ENCODE results near the gene KRT222. TPM values are rescaled to one million over a fixed set of nuclear protein-coding genes. Genes with fewer than 3 reads are reported as not detected.

The KRT222 gene
- total RNA-seq, result not detected

DNA sequence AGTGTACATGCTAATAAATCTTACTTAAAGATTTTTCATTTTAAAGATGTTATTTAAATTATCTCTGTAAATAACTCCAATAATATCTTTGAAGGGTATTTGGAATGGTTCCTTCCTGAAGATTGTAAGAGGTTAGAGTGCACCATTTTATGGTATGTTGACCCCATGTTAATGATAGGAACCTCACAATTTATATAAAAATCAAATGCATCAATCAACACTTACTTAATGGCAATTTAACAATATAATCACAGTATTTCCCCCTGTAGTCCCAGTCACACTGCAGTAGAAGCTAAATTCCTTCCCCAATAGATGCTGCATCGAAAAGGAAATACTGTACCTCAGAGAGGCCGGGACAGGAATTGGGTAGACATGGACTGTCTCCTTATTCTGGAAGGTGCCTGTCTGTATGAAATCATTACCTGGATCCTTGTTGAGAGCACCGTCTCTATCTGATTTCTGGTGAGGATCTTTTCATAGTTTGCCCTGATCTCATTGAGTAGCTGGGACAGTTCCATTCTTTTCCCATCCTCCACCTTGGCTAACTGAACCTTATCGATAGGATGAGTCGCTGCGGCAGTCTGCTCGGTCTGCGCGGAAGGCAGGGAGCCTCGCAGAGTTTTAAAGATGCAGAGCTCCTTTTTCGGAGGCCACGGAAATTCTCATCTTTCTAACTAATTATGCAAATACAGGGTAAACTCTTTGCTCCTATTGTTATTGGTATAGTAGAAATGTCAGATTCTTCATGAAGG lies at the start of gene KRT222:
TSS of gene KRT222 (minus strand) at position 596 of the 752 bp plus-strand sequence. CDS start at position 518, 78 bp downstream.
- no peak for DNase-seq

DNA sequence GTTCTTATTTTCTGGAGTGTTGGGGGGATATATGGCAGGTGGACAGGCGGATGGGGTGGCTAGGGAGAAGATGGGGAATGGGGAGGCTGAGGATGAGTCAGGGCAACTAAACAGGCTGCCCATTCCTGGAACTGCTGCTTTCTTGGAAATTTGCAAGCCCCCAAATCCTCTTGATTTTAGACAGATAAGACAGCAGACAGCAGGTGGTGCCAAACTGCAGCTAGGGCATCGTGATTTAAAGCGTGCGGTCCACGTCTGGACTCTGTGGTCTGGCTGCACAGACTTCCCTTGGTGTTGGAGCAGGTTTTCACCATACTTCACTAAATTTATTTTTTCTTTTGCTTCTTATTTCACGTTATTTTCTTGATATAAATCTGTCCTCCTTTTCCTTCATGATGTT lies 49.5 kb upstream of the KRT222 start:
- no peak for DNase-seq

DNA sequence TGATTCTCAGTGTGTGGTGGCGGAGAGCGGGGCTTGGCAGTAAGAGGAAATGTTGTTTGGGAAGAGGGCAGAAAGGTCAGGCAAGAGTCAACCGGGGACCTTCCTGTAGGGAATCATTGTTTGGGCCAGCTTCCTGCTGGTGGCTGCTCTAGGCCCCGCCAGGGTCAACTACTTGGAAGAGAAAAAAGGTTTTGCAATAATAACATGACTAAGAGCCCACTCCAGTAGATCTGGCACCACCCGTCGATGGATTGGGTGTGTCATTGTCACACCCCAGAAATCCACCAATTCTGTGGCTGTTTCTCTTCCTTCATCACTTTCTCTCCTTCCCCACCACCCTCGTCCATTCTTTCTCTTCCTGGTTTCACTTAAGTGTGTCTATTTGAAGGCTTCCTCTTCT lies 42.8 kb upstream of the KRT222 start:
- no peak for DNase-seq

- no peak for DNase-seq
Measured at GRCh38 chr17:40705584-40705983, 40.6 kb upstream of the KRT222 start.

DNA sequence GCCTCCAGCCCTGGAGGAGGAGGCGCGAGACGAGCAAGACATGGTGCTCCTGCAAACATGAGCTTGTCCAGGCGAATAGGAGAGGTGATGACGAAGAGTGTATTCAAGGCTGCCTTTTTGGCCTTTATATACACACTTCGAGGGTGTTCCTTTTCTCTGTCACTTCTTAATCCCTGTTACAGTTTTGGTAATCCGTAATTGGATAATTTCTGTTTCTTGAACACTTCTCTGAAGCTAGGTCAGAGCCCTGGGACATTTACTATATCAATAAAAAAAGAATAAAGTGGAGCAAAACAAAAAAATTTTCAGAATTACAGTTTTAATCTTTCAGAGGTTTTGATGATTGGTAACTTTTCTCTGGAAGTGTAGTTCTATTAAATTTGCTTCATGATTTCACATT lies 38.7 kb upstream of the KRT222 start, which contains the start of gene KRT24:
TSS of gene KRT24 (minus strand) at position 101 of the 400 bp plus-strand sequence. CDS start at position 42, 59 bp downstream.
- no peak for DNase-seq

- no peak for DNase-seq
Measured at GRCh38 chr17:40702271-40702670, 37.3 kb upstream of the KRT222 start.

DNA sequence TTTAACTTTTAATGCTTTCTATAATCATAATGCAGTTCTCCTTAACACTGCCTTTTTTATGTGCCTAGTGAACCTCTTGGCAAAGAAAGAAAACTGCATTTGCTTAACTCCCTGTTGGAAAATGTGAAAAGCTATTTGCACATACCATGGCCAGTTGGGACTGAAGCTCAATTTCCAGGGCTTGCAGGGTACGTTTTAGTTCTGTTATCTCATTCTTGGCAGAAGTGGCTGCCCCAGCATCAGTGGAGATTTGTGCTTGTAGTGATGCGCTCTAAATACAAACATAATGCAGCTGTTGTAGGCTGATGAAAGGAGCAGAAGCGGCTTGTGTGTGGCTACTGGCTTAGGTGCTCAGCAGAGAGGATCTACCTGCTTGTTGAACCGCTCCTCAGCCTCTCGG lies 34.9 kb upstream of the KRT222 start:
- DNase-seq, result no peak

GRCh38 chr17:40699371-40699770 lies 34.4 kb upstream of the KRT222 start:
- DNase-seq, result no peak

GRCh38 chr17:40697297-40697696 lies 32.3 kb upstream of the KRT222 start:
- no peak for DNase-seq

DNA sequence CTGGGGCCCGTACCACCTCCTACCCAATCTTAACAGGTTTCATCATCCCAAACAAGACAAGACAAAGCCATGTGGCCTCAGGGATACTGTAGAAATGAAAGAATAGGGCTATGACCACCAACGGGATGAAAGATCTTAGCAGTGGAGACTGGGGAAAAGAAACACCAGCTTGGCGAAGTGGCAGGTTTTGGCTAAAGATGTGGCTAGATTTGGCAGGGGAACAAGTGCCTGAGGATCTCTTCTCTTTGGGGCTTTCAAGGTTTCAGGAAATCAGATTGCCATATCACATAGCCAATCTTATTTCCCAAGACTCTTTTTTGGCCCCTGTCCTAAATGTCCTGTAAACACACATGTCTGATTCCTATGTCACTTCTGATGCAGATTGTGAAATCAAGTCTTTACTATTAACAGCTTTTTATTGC lies 31.7 kb upstream of the KRT222 start:
- no peak for DNase-seq

GRCh38 chr17:40695874-40696472 lies 31.0 kb upstream of the KRT222 start:
- no peak for DNase-seq

DNA sequence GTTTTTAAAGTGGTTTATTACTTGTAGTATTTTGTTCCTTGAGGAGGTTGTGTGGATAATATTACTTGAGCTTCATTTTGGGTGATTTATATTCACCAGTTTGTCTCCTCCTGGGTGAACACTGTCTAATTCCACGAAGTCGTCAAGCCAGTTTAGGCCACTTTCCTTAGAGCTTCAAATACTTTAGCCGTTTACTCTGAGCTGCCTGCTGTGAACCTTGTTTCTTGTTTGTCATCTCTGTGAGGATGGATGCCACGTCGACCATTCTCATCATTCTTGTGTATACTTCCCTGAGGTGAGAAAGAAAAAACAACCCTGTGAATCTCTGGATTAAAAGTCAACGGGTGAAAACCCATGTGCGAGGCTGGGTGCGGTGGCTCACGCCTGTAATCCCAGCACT lies 29.6 kb upstream of the KRT222 start:
- no peak for DNase-seq

DNA sequence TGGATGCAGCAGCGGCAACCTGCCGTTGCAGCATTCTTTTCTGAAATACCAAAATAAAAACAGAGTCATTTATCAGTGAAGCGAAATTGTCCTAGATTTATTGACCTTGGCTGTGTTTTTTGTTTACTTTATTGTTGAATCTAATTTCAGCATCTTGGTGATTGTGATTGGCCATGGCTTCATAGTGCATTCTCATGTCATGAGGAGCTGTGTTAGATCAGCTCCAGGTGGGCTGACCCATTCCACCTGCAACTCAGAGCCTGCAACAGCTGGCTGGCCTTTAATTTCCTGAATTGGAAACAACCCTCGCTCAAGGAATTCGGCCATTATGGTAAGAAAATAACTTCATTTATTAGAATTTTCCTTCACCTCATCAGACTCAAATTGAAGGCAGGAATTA lies 22.1 kb upstream of the KRT222 start:
- DNase-seq, result no peak

DNA sequence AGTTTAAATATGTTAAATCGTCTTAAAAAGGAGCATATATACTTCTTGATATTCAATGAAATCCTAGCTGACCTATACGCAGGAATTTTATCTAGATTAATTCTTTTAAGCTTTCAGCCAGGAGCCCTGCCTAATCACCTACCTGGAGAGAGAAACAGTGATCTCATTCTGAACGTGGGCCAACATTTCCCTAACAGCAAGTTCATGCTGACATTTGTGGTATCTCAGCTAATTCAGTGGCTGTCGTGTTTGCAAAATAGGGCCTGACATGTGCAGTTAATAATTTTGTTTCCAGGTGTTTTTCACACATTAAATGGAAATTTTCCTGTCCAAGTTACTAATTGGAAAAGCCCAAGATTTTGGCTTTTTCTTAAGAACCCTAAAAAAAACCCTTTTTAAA lies 21.2 kb upstream of the KRT222 start:
- no peak for DNase-seq

GRCh38 chr17:40680998-40681397 lies 16.0 kb upstream of the KRT222 start:
- DNase-seq, result no peak

- no peak for DNase-seq
Measured at GRCh38 chr17:40679523-40679907, 14.5 kb upstream of the KRT222 start.

- DNase-seq, result no peak
Measured at GRCh38 chr17:40678902-40679522, 14.0 kb upstream of the KRT222 start.

- no peak for DNase-seq
Measured at GRCh38 chr17:40675905-40676304, 10.9 kb upstream of the KRT222 start.

DNA sequence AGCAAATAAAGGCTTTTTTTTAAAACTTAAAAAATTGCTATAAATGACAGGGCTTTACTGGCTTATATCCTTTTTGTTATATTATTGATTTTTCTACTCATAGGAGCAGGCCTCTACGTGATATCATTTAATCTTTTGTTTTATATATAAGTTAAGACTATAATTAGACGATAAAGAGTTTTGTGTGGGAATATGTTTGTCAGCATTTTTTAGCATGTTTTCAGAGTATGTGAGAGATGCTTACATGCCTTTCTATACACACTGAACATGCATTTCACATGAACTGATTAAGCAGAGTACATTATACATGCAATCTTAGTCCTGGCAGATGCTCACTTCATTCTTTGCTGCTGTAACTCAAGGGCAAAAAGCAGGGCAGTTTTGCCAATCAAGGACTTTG lies 7.7 kb upstream of the KRT222 start:
- DNase-seq, result no peak

DNA sequence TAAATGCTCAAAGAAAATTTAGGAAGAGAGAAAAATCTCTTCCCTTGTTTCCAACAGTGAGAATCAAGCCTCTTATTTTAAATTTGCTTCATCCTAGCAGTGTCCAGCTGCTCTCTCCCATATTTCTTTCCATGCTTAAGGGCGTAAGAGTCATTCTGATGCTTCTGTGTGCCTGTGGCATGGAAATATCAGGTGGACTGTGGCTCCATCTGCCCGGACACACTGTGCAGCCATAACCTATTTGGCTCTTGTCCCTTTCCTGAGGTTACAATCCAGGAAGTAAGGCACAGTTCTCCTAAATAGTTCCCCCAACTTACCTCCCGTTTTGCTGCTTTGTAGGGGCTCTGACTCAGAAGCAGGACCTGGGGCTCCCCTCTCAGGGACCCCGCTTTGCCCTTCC lies 6.3 kb upstream of the KRT222 start:
- DNase-seq, result no peak

DNA sequence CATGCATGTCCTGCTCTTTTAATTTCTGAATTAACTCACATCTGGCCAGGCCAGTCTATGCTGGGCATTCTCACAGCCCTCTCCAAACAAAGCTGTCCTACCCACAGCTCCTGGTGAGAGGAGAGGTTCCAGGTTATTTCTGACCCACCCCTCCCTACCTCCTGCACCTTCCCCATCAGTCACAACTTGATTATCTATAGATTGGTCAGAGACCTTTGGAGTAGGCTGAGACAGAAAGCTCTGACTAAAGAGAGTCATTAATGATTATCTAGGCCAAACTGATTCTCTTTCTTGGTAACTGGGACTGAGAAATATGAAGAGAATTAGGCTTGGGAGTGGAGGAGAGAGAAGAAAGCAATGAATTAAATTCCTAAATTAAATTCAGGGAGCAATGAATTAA lies 1.4 kb upstream of the KRT222 start:
- no peak for DNase-seq

- no peak for DNase-seq
Measured at GRCh38 chr17:40663252-40663651, 1.7 kb downstream of the KRT222 start.

DNA sequence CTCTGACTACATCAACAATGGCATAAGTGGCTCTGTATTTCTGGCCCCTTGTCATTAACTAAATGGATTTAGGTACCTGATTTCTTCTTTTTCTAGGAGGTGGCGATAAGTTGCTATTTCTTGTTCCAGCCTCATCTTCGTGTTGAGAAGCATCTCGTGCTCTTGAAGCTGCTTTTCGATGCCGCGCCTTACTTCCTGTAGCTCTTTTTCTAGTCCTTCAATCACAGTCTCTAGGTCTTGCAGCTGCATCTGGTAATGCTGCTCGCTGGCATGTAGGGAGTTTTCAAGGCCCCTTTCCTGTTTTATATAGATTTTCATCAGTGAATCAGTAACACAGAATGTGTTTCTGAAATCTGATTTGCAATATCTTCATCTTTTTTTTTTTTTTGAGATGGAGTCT lies 5.1 kb downstream of the KRT222 start:
- DNase-seq, result no peak

- DNase-seq, result no peak
Measured at GRCh38 chr17:40658396-40658795, 6.6 kb downstream of the KRT222 start.
